PC-9 (cell line): Measurements from ENCODE around the gene TUSC2. TPM values are rescaled to one million over a fixed set of nuclear protein-coding genes. Genes with fewer than 3 reads are reported as not detected.

Experiments used
- BruUV-seq: library from RNA; stranded (reverse); fragments of 400-500 nt; replicated peaks from 2 replicates; lab custom pipeline; 2021; lab: Mats Ljungman, UMichigan
- CTCF ChIA-PET: fragments of 300-600 bp; sonication (Branson Sonifier 250); formaldehyde crosslinking; loops from one replicate; lab custom pipeline; 2022; ENCODE audit warnings: antibody characterized with exemption; lab: Charles Lee
- POLR2A ChIA-PET: fragments of 300-600 bp; sonication (Branson Sonifier 250); formaldehyde crosslinking; loops from one replicate; lab custom pipeline; 2022; ENCODE audit warnings: antibody characterized with exemption; ENCODE audit not compliant: unreplicated experiment; lab: Charles Lee
- DNase-seq, 2 experiments: peaks; one replicate each; pipeline versions ENCODE4 v3.0.0 to v3.0.0-alpha.2; 2015 to 2022; ENCODE audit warnings: mixed read lengths in 1 of 2
- H2AFZ ChIP-seq: fragments of 200-600 bp; sonication (generic); 2 replicates; pipeline ENCODE4 v1.8.1; 2017; ENCODE audit warnings: antibody characterized with exemption
- H3F3A ChIP-seq: fragments of 200-600 bp; sonication (generic); 2 replicates; pipeline ENCODE4 v1.8.1; 2017; ENCODE audit warnings: antibody characterized with exemption, mild to moderate bottlenecking, low read depth; ENCODE audit not compliant: insufficient read depth
- H3K27ac ChIP-seq: fragments of 200-600 bp; sonication (generic); 2 replicates; pipeline ENCODE4 v1.6.1; 2016; ENCODE audit warnings: mixed run types
- H3K27me3 ChIP-seq: fragments of 200-600 bp; sonication (generic); 2 replicates; pipeline ENCODE4 v1.6.1; 2016; ENCODE audit warnings: low read depth, mixed run types; ENCODE audit not compliant: insufficient read depth
- H3K36me3 ChIP-seq: fragments of 200-600 bp; sonication (generic); 2 replicates; pipeline ENCODE4 v1.6.1; 2016; ENCODE audit warnings: low read depth, mixed run types
- H3K4me1 ChIP-seq: fragments of 200-600 bp; sonication (generic); replicated peaks from 2 replicates; pipeline ENCODE4 v1.6.1; 2016; ENCODE audit warnings: mixed run types; ENCODE audit not compliant: insufficient read depth
- H3K4me2 ChIP-seq: fragments of 200-600 bp; sonication (generic); 2 replicates; pipeline ENCODE4 v1.6.1; 2017; ENCODE audit warnings: mixed run types
- H3K4me3 ChIP-seq: fragments of 200-600 bp; sonication (generic); 2 replicates; pipeline ENCODE4 v1.6.1; 2016; ENCODE audit warnings: mixed run types
- H3K79me2 ChIP-seq: fragments of 200-600 bp; sonication (generic); 2 replicates; pipeline ENCODE4 v1.6.1; 2017; ENCODE audit warnings: low read depth, mixed run types
- H3K9me2 ChIP-seq: fragments of 200-600 bp; sonication (generic); 2 replicates; pipeline ENCODE4 v1.8.1; 2017; ENCODE audit warnings: mild to moderate bottlenecking; ENCODE audit not compliant: insufficient read depth
- H3K9me3 ChIP-seq: fragments of 200-600 bp; sonication (generic); 2 replicates; pipeline ENCODE4 v1.8.1; 2016; ENCODE audit warnings: low read depth; ENCODE audit not compliant: insufficient read depth
- H4K20me1 ChIP-seq: fragments of 200-600 bp; sonication (generic); 2 replicates; pipeline ENCODE4 v1.8.1; 2017; ENCODE audit not compliant: insufficient read depth
- CTCF ChIP-seq: fragments of 200-600 bp; sonication (generic); conservative IDR thresholded peaks from 2 replicates; pipeline ENCODE4 v1.6.1; 2017; ENCODE audit warnings: mixed run types, antibody characterized with exemption, mild to moderate bottlenecking, moderate library complexity
- EZH2 ChIP-seq: fragments of 200-600 bp; sonication (generic); IDR thresholded peaks from 2 replicates; pipeline ENCODE4 v1.8.0; 2017; ENCODE audit warnings: antibody characterized with exemption, low read depth
- intact Hi-C: fragments of 100-400 bp; cut with micrococcal nuclease; formaldehyde crosslinking; loops from one replicate; pipeline ENCODE4 v1.10.0; 2022; ENCODE audit not compliant: unreplicated experiment
- total RNA-seq: library from RNA; stranded (reverse); gene quantifications from 2 replicates; pipeline ENCODE4 v1.2.3, GENCODE V29; 2021

TUSC2 gene
- total RNA-seq, 1 experiment from 2014 or later: 24.7 TPM

GRCh38 chr3:50342813-50343633 lies 15.0 kb upstream of the TUSC2 start:
- Histone ChIP-seq H3K27me3 (no peaks in the 10 kb centered on the region), H3K79me2 (no peaks in the 10 kb centered on the region), H4K20me1 (no peaks in the 10 kb centered on the region), H3K4me2 (no peak overlapping the region), H3K4me1 (peaks cover 9% of the 10 kb centered on the region; the same call in 1 of the 2 replicates), H3K9me2 (no peaks in the 10 kb centered on the region), H2AFZ (no peak overlapping the region), H3K9me3 (no peaks in the 10 kb centered on the region), H3K4me3 (no peak overlapping the region), H3K36me3 (no peaks in the 10 kb centered on the region), H3K27ac (no peak overlapping the region), H3F3A (peaks cover 12% of the 10 kb centered on the region; the same call in 1 of the 2 replicates)
- intact Hi-C loops: no loop called here
- BruUV-seq: no TSS peak
- DNase-seq: no peak
- POLR2A ChIA-PET: no interaction called here
- TF ChIP-seq CTCF (no peak), EZH2 (no peak)
- CTCF ChIA-PET: no interaction called here

- H3K4me2 ChIP-seq: no peak overlapping the region
- ChIA-PET POLR2A (no interaction called here), CTCF (no interaction called here)
- no peaks in the 10 kb centered on the region for H3K9me2 ChIP-seq
- H4K20me1 ChIP-seq: no peaks in the 10 kb centered on the region
- H2AFZ ChIP-seq: no peak overlapping the region
- no peak for DNase-seq
- H3K27ac ChIP-seq: no peak overlapping the region
- H3K4me3 ChIP-seq: no peak overlapping the region
- BruUV-seq: no TSS peak
- H3K9me3 ChIP-seq: no peaks in the 10 kb centered on the region
- intact Hi-C loops: no loop called here
- no peak for TF ChIP-seq EZH2
- no peak for TF ChIP-seq CTCF
- peaks cover 9% of the 10 kb centered on the region; the same call in 1 of the 2 replicates for H3K4me1 ChIP-seq
- H3K36me3 ChIP-seq: no peaks in the 10 kb centered on the region
- no peaks in the 10 kb centered on the region; the same call in 1 of the 2 replicates for H3K79me2 ChIP-seq
- peaks cover 11% of the 10 kb centered on the region; the same call in 1 of the 2 replicates for H3F3A ChIP-seq
- H3K27me3 ChIP-seq: no peaks in the 10 kb centered on the region
Measured at GRCh38 chr3:50341996-50342650, 14.1 kb upstream of the TUSC2 start.

GRCh38 chr3:50341537-50341936 lies 13.5 kb upstream of the TUSC2 start:
- H3K27me3 ChIP-seq: no peaks in the 10 kb centered on the region
- intact Hi-C loops: no loop called here
- POLR2A ChIA-PET: no interaction called here
- peaks cover 9% of the 10 kb centered on the region; the same call in 1 of the 2 replicates for H3K4me1 ChIP-seq
- H3K27ac ChIP-seq: no peak overlapping the region
- H3K9me2 ChIP-seq: no peaks in the 10 kb centered on the region
- no TSS peak for BruUV-seq
- H4K20me1 ChIP-seq: no peaks in the 10 kb centered on the region
- H3K4me2 ChIP-seq: no peak overlapping the region
- no peaks in the 10 kb centered on the region for H3K9me3 ChIP-seq
- no peak overlapping the region for H3K4me3 ChIP-seq
- H3K36me3 ChIP-seq: no peaks in the 10 kb centered on the region
- TF ChIP-seq EZH2 (no peak), CTCF (no peak)
- H3F3A ChIP-seq: peaks cover 17% of the 10 kb centered on the region; the same call in 1 of the 2 replicates
- CTCF ChIA-PET: no interaction called here
- H3K79me2 ChIP-seq: peaks cover 6% of the 10 kb centered on the region
- no peak overlapping the region for H2AFZ ChIP-seq
- no peak for DNase-seq
